ENCODE measurements around the gene ZCCHC17.
"Not testable (repeated sequence)": the region's sequence is repeated elsewhere in the genome, so short reads cannot be mapped to it uniquely, and the experiment has no call there.

ZCCHC17 gene

DNA sequence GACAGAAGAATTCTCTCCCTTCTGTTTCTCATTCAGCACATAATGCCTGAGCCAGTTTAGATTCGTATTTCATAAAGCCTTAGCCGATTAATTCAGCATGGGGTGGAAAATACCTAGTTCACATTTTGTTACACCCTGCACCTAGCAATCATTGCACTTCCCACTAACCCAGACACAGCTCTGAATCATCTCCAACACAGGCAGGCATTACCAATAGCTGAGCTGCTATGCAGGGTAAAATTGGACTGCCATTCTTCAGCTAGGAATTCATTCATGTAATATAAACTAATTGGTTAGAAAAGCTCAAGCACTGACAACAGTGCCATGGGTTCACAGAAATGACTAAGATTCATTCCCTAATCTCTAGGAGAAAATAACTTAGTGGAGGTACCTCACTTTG lies 30.3 kb upstream of the ZCCHC17 start:
- Histone ChIP-seq H3K4me3 (ENCODE audit: low read length) (no peak overlapping the region), H4K20me1 (ENCODE audit: insufficient read depth, low read length) (no peaks in the 10 kb centered on the region), H3K4me2 (ENCODE audit: low read depth, low read length) (no peak overlapping the region), H3K9me2 (replicated peaks; ENCODE audit: insufficient read depth, low read length) (no peaks in the 10 kb centered on the region), H2AFZ (ENCODE audit: low read length) (no peak overlapping the region), H3K9ac (ENCODE audit: low read length) (no peak overlapping the region), H3K9me3 (replicated peaks; ENCODE audit: insufficient read depth, low read length) (no peaks in the 10 kb centered on the region), H3K27me3 (replicated peaks; ENCODE audit: insufficient read depth, low read length) (no peaks in the 10 kb centered on the region), H3K27ac (ENCODE audit: low read length) (no peak overlapping the region), H3K79me2 (ENCODE audit: low read length) (no peaks in the 10 kb centered on the region), H3F3A (ENCODE audit: insufficient read depth, low read length) (no peaks in the 10 kb centered on the region; the same call in 1 of the 2 replicates), H3K36me3 (replicated peaks; ENCODE audit: insufficient read depth, low read length) (peaks cover 26% of the 10 kb centered on the region), H3K4me1 (ENCODE audit: low read length) (no peaks in the 10 kb centered on the region)
- TF ChIP-seq, protein P1, sequence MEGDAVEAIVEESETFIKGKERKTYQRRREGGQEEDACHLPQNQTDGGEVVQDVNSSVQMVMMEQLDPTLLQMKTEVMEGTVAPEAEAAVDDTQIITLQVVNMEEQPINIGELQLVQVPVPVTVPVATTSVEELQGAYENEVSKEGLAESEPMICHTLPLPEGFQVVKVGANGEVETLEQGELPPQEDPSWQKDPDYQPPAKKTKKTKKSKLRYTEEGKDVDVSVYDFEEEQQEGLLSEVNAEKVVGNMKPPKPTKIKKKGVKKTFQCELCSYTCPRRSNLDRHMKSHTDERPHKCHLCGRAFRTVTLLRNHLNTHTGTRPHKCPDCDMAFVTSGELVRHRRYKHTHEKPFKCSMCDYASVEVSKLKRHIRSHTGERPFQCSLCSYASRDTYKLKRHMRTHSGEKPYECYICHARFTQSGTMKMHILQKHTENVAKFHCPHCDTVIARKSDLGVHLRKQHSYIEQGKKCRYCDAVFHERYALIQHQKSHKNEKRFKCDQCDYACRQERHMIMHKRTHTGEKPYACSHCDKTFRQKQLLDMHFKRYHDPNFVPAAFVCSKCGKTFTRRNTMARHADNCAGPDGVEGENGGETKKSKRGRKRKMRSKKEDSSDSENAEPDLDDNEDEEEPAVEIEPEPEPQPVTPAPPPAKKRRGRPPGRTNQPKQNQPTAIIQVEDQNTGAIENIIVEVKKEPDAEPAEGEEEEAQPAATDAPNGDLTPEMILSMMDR (IDR thresholded peaks at IDR 0.05; ENCODE audit: low read length), result no peak
- no peak for TF ChIP-seq EZH2 (optimal IDR thresholded peaks at IDR 0.05; ENCODE audit: low read depth, low read length)
- no peak for TF ChIP-seq EZH2phosphoT487 (IDR thresholded peaks at IDR 0.05; ENCODE audit: low read length)
- DNase-seq, result no peak

DNA sequence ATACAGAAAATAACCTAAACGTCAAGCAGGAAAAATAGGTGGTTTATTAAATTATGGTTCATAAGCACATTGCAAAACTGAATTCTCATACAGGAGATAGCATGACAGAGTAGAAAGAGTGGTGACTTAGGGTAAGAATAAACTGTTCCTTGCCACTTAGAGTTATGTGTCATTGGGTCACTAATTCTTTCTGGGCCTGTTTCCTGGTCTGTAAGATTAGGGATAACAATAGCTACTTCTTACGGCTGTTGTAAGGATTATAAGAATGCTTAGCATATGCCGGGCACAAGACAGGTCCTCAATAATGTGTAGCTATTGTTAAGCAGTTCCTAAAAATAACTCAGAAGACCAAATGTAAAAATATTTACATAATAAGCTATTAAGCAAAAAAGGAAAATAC lies 24.5 kb upstream of the ZCCHC17 start:
- H3K9me2 ChIP-seq (replicated peaks; ENCODE audit: insufficient read depth, low read length), result no peaks in the 10 kb centered on the region
- H4K20me1 ChIP-seq (ENCODE audit: insufficient read depth, low read length), result no peaks in the 10 kb centered on the region; the same call in 1 of the 2 replicates
- H3K4me3 ChIP-seq (ENCODE audit: low read length), result no peak overlapping the region
- no peaks in the 10 kb centered on the region for H3K9me3 ChIP-seq (replicated peaks; ENCODE audit: insufficient read depth, low read length)
- H3K79me2 ChIP-seq (ENCODE audit: low read length), result peaks cover 15% of the 10 kb centered on the region
- H3K4me2 ChIP-seq (ENCODE audit: low read depth, low read length), result no peak overlapping the region
- DNase-seq, result no peak
- H3K4me1 ChIP-seq (ENCODE audit: low read length), result no peaks in the 10 kb centered on the region
- H3K27me3 ChIP-seq (replicated peaks; ENCODE audit: insufficient read depth, low read length), result no peaks in the 10 kb centered on the region
- H3K9ac ChIP-seq (ENCODE audit: low read length), result no peak overlapping the region
- TF ChIP-seq EZH2 (optimal IDR thresholded peaks at IDR 0.05; ENCODE audit: low read depth, low read length) (no peak), EZH2phosphoT487 (IDR thresholded peaks at IDR 0.05; ENCODE audit: low read length) (no peak)
- TF ChIP-seq, protein P1 (IDR thresholded peaks at IDR 0.05; ENCODE audit: low read length), result no peak
- peaks cover 28% of the 10 kb centered on the region for H3K36me3 ChIP-seq (replicated peaks; ENCODE audit: insufficient read depth, low read length)
- no peak overlapping the region for H3K27ac ChIP-seq (ENCODE audit: low read length)
- no peaks in the 10 kb centered on the region; the same call in 1 of the 2 replicates for H3F3A ChIP-seq (ENCODE audit: insufficient read depth, low read length)
- H2AFZ ChIP-seq (ENCODE audit: low read length), result no peak overlapping the region

DNA sequence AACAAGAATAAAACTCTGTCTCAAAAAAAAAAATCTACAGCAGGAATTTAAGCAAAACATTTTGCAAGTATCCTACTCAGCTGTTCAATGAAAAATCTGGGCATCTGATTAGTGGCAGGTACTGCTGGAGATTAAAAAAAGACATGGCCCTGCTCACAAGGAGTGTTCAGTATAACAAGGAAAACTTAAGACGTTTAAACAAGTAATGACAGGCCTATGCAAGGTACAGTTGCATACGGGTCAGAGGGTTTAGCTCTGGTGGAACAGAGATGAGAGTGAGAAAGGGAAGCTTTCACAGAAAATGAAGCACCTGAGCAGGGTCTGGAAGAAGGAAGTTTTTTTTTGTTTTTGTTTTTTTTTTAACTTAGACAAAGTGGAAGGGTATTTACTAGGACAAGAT lies 23.2 kb upstream of the ZCCHC17 start:
- no peak overlapping the region for H3K4me2 ChIP-seq (ENCODE audit: low read depth, low read length)
- no peaks in the 10 kb centered on the region for H3K9me3 ChIP-seq (replicated peaks; ENCODE audit: insufficient read depth, low read length)
- DNase-seq, result no peak
- peaks cover 15% of the 10 kb centered on the region for H3K79me2 ChIP-seq (ENCODE audit: low read length)
- no peak overlapping the region for H2AFZ ChIP-seq (ENCODE audit: low read length)
- no peaks in the 10 kb centered on the region; the same call in 1 of the 2 replicates for H4K20me1 ChIP-seq (ENCODE audit: insufficient read depth, low read length)
- no peak overlapping the region for H3K4me3 ChIP-seq (ENCODE audit: low read length)
- no peaks in the 10 kb centered on the region; the same call in 1 of the 2 replicates for H3F3A ChIP-seq (ENCODE audit: insufficient read depth, low read length)
- no peak overlapping the region for H3K9ac ChIP-seq (ENCODE audit: low read length)
- no peaks in the 10 kb centered on the region for H3K27me3 ChIP-seq (replicated peaks; ENCODE audit: insufficient read depth, low read length)
- H3K36me3 ChIP-seq (replicated peaks; ENCODE audit: insufficient read depth, low read length), result peaks cover 25% of the 10 kb centered on the region
- no peaks in the 10 kb centered on the region for H3K9me2 ChIP-seq (replicated peaks; ENCODE audit: insufficient read depth, low read length)
- H3K4me1 ChIP-seq (ENCODE audit: low read length), result no peaks in the 10 kb centered on the region
- TF ChIP-seq EZH2 (optimal IDR thresholded peaks at IDR 0.05; ENCODE audit: low read depth, low read length) (no peak), EZH2phosphoT487 (IDR thresholded peaks at IDR 0.05; ENCODE audit: low read length) (no peak)
- TF ChIP-seq, protein P1 (IDR thresholded peaks at IDR 0.05; ENCODE audit: low read length), result no peak
- no peak overlapping the region for H3K27ac ChIP-seq (ENCODE audit: low read length)

DNA sequence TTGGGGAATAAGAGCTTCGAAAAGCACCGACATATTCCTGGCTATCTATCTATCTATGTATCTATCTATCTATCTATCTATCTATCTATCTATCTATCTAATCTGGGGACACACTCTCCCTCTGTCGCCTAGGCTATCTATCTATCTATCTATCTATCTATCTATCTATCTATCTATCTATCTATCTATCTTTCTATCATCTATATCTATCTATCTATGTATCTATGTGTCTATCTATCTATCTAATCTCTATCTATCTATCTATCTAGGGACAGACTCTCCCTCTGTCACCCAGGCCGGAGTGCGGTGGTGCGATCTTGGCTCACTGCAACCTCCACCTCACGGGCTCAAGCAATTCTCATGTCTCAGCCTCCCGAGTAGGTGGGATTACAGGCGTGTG lies 14.4 kb upstream of the ZCCHC17 start:
- H3K27me3 ChIP-seq (replicated peaks; ENCODE audit: insufficient read depth, low read length); H3K4me1 ChIP-seq (ENCODE audit: low read length); H3K79me2 ChIP-seq (ENCODE audit: low read length); H3K36me3 ChIP-seq (replicated peaks; ENCODE audit: insufficient read depth, low read length); H2AFZ ChIP-seq (ENCODE audit: low read length); H3K9me3 ChIP-seq (replicated peaks; ENCODE audit: insufficient read depth, low read length); H3K27ac ChIP-seq (ENCODE audit: low read length); H4K20me1 ChIP-seq (ENCODE audit: insufficient read depth, low read length); DNase-seq; H3K9me2 ChIP-seq (replicated peaks; ENCODE audit: insufficient read depth, low read length); H3F3A ChIP-seq (ENCODE audit: insufficient read depth, low read length); H3K4me3 ChIP-seq (ENCODE audit: low read length); H3K9ac ChIP-seq (ENCODE audit: low read length); H3K4me2 ChIP-seq (ENCODE audit: low read depth, low read length): not testable (repeated sequence)

DNA sequence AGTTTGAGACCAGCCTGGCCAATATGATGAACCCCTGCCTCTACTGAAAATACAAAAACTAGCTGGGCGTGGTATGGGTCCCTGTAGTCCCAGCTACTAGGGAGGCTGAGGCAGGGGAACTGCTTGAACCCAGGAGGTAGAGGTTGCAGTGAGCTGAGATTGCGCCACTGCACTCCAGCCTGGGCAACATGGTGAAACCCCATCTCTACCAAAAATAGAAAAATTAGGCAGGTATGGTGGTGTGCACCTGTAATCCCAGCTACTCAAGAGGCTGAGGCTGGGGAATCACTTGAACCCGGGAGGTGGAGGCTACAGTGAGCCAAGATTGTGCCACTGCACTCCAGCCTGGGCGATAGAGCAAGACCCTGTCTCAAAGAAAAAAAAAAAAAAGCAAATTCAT lies 9.0 kb upstream of the ZCCHC17 start:
- not testable (repeated sequence) for H3K4me1 ChIP-seq (ENCODE audit: low read length); H3K27me3 ChIP-seq (replicated peaks; ENCODE audit: insufficient read depth, low read length); H3K9me3 ChIP-seq (replicated peaks; ENCODE audit: insufficient read depth, low read length); H3K9ac ChIP-seq (ENCODE audit: low read length); H3K9me2 ChIP-seq (replicated peaks; ENCODE audit: insufficient read depth, low read length); H3K36me3 ChIP-seq (replicated peaks; ENCODE audit: insufficient read depth, low read length); H3F3A ChIP-seq (ENCODE audit: insufficient read depth, low read length); H4K20me1 ChIP-seq (ENCODE audit: insufficient read depth, low read length); H3K4me3 ChIP-seq (ENCODE audit: low read length); DNase-seq; H3K4me2 ChIP-seq (ENCODE audit: low read depth, low read length); H3K27ac ChIP-seq (ENCODE audit: low read length); H2AFZ ChIP-seq (ENCODE audit: low read length)
- peaks cover 14% of the 10 kb centered on the region for H3K79me2 ChIP-seq (ENCODE audit: low read length)

Measured in MM.1S (cell line).